ENCODE data around the gene TAC3.

DNA sequence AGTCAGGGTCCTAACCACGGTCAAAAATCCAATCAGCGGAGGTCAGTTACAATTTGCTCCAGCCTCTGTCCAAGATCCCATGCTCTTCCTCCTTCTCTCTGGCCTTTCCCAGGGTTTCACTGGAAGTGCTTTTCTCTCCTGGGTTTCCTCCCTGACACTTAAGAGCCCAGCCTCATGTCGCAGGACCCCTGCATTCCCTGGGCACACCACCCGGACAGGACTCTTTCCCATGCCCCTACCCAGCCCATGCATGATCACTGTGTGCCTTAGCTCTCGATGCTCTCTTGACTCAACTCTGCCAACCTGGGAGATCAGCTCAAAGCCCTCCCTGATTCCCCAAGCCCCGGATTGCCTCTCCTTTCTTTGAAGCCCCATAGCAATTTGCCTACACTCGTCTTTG lies 15.5 kb upstream of the TAC3 start:
- TF ChIP-seq, protein P1, sequence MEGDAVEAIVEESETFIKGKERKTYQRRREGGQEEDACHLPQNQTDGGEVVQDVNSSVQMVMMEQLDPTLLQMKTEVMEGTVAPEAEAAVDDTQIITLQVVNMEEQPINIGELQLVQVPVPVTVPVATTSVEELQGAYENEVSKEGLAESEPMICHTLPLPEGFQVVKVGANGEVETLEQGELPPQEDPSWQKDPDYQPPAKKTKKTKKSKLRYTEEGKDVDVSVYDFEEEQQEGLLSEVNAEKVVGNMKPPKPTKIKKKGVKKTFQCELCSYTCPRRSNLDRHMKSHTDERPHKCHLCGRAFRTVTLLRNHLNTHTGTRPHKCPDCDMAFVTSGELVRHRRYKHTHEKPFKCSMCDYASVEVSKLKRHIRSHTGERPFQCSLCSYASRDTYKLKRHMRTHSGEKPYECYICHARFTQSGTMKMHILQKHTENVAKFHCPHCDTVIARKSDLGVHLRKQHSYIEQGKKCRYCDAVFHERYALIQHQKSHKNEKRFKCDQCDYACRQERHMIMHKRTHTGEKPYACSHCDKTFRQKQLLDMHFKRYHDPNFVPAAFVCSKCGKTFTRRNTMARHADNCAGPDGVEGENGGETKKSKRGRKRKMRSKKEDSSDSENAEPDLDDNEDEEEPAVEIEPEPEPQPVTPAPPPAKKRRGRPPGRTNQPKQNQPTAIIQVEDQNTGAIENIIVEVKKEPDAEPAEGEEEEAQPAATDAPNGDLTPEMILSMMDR (IDR thresholded peaks at IDR 0.05): no peak
- no peak for TF ChIP-seq POLR2A (IDR thresholded peaks at IDR 0.05)
